ENCODE data around the gene BRCA1.

Gene BRCA1

GRCh38 chr17:43125967-43126910 lies 1.1 kb upstream of the BRCA1 start:
- TF ChIP-seq SIN3A (IDR thresholded peaks at IDR 0.05; ENCODE audit: borderline replicate concordance, insufficient read depth, low read length) (no peak), TAF1 (IDR thresholded peaks at IDR 0.05; ENCODE audit: borderline replicate concordance, insufficient read depth, low read length) (no peak), FOXP2 (optimal IDR thresholded peaks at IDR 0.05; ENCODE audit: borderline replicate concordance, extremely low read depth, extremely low read length, insufficient read depth) (no peak), REST (IDR thresholded peaks at IDR 0.05; ENCODE audit: insufficient read depth in 1 of 2, low read depth in 2 of 2, low read length in 2 of 2) (no peak), POLR2AphosphoS5 (IDR thresholded peaks at IDR 0.05; ENCODE audit: low read depth, low read length) (no peak)

- no peak for TF ChIP-seq TAF1 (IDR thresholded peaks at IDR 0.05; ENCODE audit: borderline replicate concordance, insufficient read depth, low read length)
- TF ChIP-seq POLR2AphosphoS5 (IDR thresholded peaks at IDR 0.05; ENCODE audit: low read depth, low read length), result no peak
- TF ChIP-seq REST (IDR thresholded peaks at IDR 0.05; ENCODE audit: insufficient read depth in 1 of 2, low read depth in 2 of 2, low read length in 2 of 2), result no peak
- TF ChIP-seq SIN3A (IDR thresholded peaks at IDR 0.05; ENCODE audit: borderline replicate concordance, insufficient read depth, low read length), result no peak
- TF ChIP-seq FOXP2 (optimal IDR thresholded peaks at IDR 0.05; ENCODE audit: borderline replicate concordance, extremely low read depth, extremely low read length, insufficient read depth), result no peak
These were observed 6.2 kb downstream of the BRCA1 start for GRCh38 chr17:43118679-43119615.

- no peak for TF ChIP-seq SIN3A (IDR thresholded peaks at IDR 0.05; ENCODE audit: borderline replicate concordance, insufficient read depth, low read length)
- TF ChIP-seq REST (IDR thresholded peaks at IDR 0.05; ENCODE audit: insufficient read depth in 1 of 2, low read depth in 2 of 2, low read length in 2 of 2), result no peak
- TF ChIP-seq FOXP2 (optimal IDR thresholded peaks at IDR 0.05; ENCODE audit: borderline replicate concordance, extremely low read depth, extremely low read length, insufficient read depth), result no peak
- no peak for TF ChIP-seq POLR2AphosphoS5 (IDR thresholded peaks at IDR 0.05; ENCODE audit: low read depth, low read length)
- no peak for TF ChIP-seq TAF1 (IDR thresholded peaks at IDR 0.05; ENCODE audit: borderline replicate concordance, insufficient read depth, low read length)
These were observed 11.0 kb downstream of the BRCA1 start for GRCh38 chr17:43114151-43114552.

GRCh38 chr17:43106552-43106951 lies 18.6 kb downstream of the BRCA1 start:
- TF ChIP-seq POLR2AphosphoS5 (IDR thresholded peaks at IDR 0.05; ENCODE audit: low read depth, low read length), result no peak
- TF ChIP-seq SIN3A (IDR thresholded peaks at IDR 0.05; ENCODE audit: borderline replicate concordance, insufficient read depth, low read length), result no peak
- no peak for TF ChIP-seq REST (IDR thresholded peaks at IDR 0.05; ENCODE audit: insufficient read depth in 1 of 2, low read depth in 2 of 2, low read length in 2 of 2)
- TF ChIP-seq TAF1 (IDR thresholded peaks at IDR 0.05; ENCODE audit: borderline replicate concordance, insufficient read depth, low read length), result no peak
- no peak for TF ChIP-seq FOXP2 (optimal IDR thresholded peaks at IDR 0.05; ENCODE audit: borderline replicate concordance, extremely low read depth, extremely low read length, insufficient read depth)
